GM13977 (cell line): Measurements from ENCODE around the gene RRP9.

Experiments
- DNase-seq: peaks from one replicate; pipeline ENCODE4 v3.0.0; 2012; ENCODE audit warnings: low spot score
- CTCF ChIP-seq: IDR thresholded peaks from 2 replicates; pipeline ENCODE4 v1.5.1; 2012; ENCODE audit warnings: mild to moderate bottlenecking, control low read depth; ENCODE audit not compliant: insufficient read depth; ENCODE audit errors: extremely low read depth, missing control alignments
- in situ Hi-C: fragments of 300-500 bp; cut with MboI; formaldehyde crosslinking; loops from one replicate; pipeline ENCODE4 v1.12.0; 2022; ENCODE audit warnings: low sequenced_read_pairs, low pct_unique_long_range_greater_than_20kb, mixed read lengths, inconsistent platforms; ENCODE audit not compliant: unreplicated experiment

The RRP9 gene

GRCh38 chr3:51961011-51961410 is 19.3 kb upstream of the RRP9 start:
- in situ Hi-C loops: no loop called here
- no peak for TF ChIP-seq CTCF
- DNase-seq: no peak

GRCh38 chr3:51960386-51960785 is 18.7 kb upstream of the RRP9 start:
- TF ChIP-seq CTCF: no peak
- no peak for DNase-seq
- in situ Hi-C loops: no loop called here

- in situ Hi-C loops: no loop called here
- no peak for TF ChIP-seq CTCF
- DNase-seq: no peak
Measured at GRCh38 chr3:51959651-51960050, 17.9 kb upstream of the RRP9 start.

GRCh38 chr3:51958603-51959521 is 17.2 kb upstream of the RRP9 start:
- in situ Hi-C loops: no loop called here
- DNase-seq: no peak
- no peak for TF ChIP-seq CTCF

GRCh38 chr3:51957520-51958205 is 16.0 kb upstream of the RRP9 start:
- no peak for TF ChIP-seq CTCF
- DNase-seq: no peak
- in situ Hi-C loops: no loop called here

- peak; percentile 74 for DNase-seq
- peak; percentile 26 for TF ChIP-seq CTCF
Measured at GRCh38 chr3:51955893-51956770, 14.4 kb upstream of the RRP9 start.

More at GRCh38 chr3:51955893-51956770, 14.4 kb upstream of the RRP9 start:
- in situ Hi-C loops: no loop called here
